ENCODE data around the gene SNX10.
A peak's percentile ranks its signal among the peaks of the same experiment; 100 is the strongest.

SNX10 gene

GRCh38 chr7:26370011-26370410 is 78.3 kb downstream of the SNX10 start:
- no peak for DNase-seq

- no peak for DNase-seq
Measured at GRCh38 chr7:26372249-26372648, 80.6 kb downstream of the SNX10 start.

GRCh38 chr7:26372704-26373103 is 81.0 kb downstream of the SNX10 start:
- no peak for DNase-seq

GRCh38 chr7:26374647-26375373 is 83.1 kb downstream of the SNX10 start:
- no peak for DNase-seq

GRCh38 chr7:26375726-26376174 is 84.1 kb downstream of the SNX10 start:
- DNase-seq: peak; percentile 32

GRCh38 chr7:26376175-26376917 is 84.7 kb downstream of the SNX10 start:
- peak; percentile 36 for DNase-seq

- DNase-seq: no peak
Measured at GRCh38 chr7:26378016-26378415, 86.4 kb downstream of the SNX10 start.

GRCh38 chr7:26379711-26380110 is 88.0 kb downstream of the SNX10 start:
- DNase-seq: no peak

GRCh38 chr7:26381476-26382353 is 90.1 kb downstream of the SNX10 start:
- peak; percentile 62 for DNase-seq

- no peak for DNase-seq
Measured at GRCh38 chr7:26385240-26385639, 93.6 kb downstream of the SNX10 start.

- no peak for DNase-seq
Measured at GRCh38 chr7:26387731-26388130, 96.1 kb downstream of the SNX10 start.

- peak; percentile 60 for DNase-seq
Measured at GRCh38 chr7:26388256-26388655, 96.6 kb downstream of the SNX10 start.

- DNase-seq: no peak
Measured at GRCh38 chr7:26390016-26390415, 98.4 kb downstream of the SNX10 start.

- DNase-seq: no peak
Measured at GRCh38 chr7:26393818-26394217, 102.2 kb downstream of the SNX10 start.

- DNase-seq: no peak
Measured at GRCh38 chr7:26397332-26397731, 105.7 kb downstream of the SNX10 start.

- DNase-seq: peak; percentile 11
Measured at GRCh38 chr7:26397796-26398426, 106.2 kb downstream of the SNX10 start.

GRCh38 chr7:26398427-26398755 is 106.7 kb downstream of the SNX10 start:
- peak; percentile 36 for DNase-seq

GRCh38 chr7:26398756-26399509 is 107.3 kb downstream of the SNX10 start:
- DNase-seq: peak; percentile 32

- DNase-seq: no peak
Measured at GRCh38 chr7:26399736-26400135, 108.1 kb downstream of the SNX10 start.

- DNase-seq: no peak
Measured at GRCh38 chr7:26403640-26404039, 112.0 kb downstream of the SNX10 start.

- DNase-seq: no peak
Measured at GRCh38 chr7:26404189-26404996, 112.7 kb downstream of the SNX10 start.
